ENCODE measurements around the gene ETNK1.

GRCh38 chr12:22722779-22723178 lies 97.8 kb downstream of the ETNK1 start:
- TF ChIP-seq CTCF (IDR thresholded peaks at IDR 0.05; ENCODE audit: low read depth, low read length), result no peak
- no peak for TF ChIP-seq EZH2phosphoT487 (IDR thresholded peaks at IDR 0.05; ENCODE audit: low read depth)

Measured in OCI-LY3 (cell line).